Hematopoietic multipotent progenitor cell treated with erythropoietin and hydrocortisone succinate and interleukin-3 and kit ligand, for 6 days (in vitro differentiated cells): ENCODE measurements around the gene ERICH6B.
A peak's percentile ranks its signal among the peaks of the same experiment; 100 is the strongest.
"Not testable (repeated sequence)": the region's sequence is repeated elsewhere in the genome, so short reads cannot be mapped to it uniquely, and the experiment has no call there.

ENCODE experiments used
- DNase-seq: peaks from one replicate; pipeline ENCODE4 v3.0.0-alpha.2; 2015

Gene ERICH6B

DNA sequence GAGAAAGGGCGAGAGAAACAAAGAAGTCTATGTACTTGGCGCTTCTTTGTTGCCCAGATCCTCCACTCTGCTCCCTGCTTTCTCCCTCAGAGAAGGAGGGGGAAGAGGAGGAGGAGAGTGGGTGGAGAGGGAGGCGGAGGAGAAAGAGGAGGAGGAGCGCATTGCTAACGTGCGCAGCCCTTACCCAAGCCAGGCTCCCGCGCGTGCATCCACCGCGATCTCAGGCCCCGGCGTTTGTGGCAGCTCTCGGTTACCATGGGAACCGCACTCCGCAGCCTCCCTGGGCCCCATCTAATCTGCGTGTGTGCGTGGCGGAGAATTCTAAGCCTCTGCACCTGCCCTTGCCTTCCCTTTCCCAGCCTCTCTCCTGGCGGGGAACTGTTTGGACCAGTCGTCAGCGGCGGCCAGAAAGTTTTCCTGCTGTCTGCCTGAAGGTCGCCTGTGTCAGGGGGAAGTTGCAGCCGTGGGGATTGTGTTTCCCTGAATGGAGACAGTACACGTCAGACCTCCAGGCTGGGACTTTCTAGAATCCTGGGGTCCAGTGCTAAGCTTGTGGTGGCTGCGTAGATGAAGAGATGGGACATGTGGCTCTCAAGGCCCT is at the start of gene ERICH6B:
TSS of gene ERICH6B (minus strand) at position 239 of the 601 bp plus-strand sequence. CDS start 18,734 bp downstream, outside the sequence.
- DNase-seq, result peak; percentile 28

DNA sequence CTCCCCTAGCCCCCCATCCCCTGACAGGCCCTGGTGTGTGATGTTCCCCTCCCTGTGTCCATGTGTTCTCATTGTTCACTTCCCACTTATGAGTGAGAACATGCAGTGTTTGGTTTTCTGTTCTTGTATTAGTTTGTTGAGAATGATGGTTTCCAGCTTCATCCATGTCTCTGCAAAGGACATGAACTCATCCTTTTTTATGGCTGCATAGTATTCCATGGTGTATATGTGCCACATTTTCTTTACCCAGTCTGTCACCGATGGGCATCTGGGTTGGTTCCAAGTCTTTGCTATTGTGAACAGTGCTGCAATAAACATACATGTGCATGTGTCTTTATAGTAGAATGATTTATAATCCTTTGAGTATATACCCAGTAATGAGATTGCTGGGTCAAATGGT is 47.4 kb upstream of the ERICH6B start:
- not testable (repeated sequence) for DNase-seq

DNA sequence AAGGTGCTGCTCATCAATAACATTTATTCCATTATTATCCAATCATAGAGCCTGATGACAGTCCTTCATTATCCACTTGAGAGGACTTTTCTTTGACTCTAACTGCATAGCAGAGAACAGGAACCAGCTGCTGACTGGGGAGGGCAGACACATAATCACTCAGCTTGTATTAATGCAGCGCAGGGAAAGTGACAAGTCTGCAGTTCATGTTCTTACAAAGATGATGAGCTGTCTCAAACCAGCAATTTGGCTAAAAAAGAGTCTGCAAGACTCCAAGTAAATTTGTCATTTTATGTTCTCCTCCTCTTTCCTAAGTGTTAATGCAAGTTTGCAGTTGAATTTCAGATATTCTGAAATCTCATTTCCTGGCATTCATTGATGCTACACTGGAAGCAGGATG is 46.6 kb upstream of the ERICH6B start:
- no peak for DNase-seq

DNA sequence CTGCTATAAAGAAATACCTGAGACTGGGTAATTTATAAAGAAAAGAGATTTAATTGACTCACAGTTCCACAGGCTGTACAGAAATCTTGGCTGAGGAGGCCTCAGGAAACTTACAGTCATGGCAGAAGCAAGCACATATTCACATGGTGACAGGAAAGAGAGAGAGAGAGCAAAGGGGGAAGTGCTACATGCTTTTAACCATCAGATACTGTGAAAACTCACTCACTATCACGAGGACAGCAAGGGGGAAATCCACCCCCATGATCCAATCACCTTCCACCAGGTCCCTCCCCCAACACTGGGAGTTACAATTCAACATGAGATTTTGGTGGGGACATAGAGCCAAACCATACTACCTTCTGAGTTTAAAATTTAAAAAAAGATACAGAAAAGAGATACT is 44.9 kb upstream of the ERICH6B start:
- DNase-seq, result not testable (repeated sequence)

DNA sequence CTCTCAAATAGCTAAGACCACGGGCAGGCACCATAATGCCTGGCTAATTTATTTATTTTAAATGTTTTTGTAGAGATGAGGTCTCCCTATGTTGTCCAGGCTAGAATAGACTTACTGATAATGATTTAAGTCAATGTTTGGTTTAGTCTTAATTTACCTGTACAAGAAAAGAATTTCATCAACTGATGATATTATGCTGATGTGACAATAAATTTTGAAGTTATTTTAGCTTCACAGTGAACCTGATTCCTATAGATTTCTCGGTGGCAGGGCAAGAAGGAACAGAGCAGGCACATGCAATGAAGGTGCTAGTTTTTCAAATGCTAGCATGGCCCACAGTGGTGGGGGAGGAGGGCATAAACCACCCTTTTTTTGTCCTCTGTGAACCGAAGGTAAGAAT is 44.0 kb upstream of the ERICH6B start:
- DNase-seq, result no peak

DNA sequence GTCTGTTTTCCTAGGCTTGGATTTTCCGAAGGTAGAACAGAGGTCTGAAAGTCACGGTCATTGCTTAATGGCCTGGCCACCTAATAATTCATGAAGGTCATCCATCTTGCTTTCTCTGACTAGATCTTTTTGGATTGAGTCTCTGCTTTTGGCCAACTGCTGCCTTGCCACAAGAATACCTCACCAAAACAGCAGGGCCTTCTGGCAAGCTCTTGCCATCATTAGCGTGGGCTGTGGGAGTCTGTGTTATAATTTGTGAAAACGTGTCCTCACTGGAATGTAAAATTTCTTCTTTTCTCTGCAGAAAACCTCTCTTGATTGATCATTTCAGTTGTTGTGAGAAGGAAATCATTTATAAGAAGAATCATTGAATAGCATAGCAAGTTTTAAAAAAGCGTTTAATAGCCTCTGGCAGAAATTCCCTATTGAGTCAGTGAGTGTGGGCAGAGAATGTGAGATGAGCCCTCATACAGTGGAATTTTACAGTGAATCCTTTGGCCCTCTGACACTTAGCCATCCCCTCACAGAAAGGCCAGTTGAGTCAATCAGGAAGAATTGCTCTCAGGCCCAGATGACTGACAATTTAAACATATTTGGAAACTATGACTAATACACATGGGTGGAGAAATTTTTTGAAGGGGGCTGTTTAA is 43.2 kb upstream of the ERICH6B start:
- no peak for DNase-seq

DNA sequence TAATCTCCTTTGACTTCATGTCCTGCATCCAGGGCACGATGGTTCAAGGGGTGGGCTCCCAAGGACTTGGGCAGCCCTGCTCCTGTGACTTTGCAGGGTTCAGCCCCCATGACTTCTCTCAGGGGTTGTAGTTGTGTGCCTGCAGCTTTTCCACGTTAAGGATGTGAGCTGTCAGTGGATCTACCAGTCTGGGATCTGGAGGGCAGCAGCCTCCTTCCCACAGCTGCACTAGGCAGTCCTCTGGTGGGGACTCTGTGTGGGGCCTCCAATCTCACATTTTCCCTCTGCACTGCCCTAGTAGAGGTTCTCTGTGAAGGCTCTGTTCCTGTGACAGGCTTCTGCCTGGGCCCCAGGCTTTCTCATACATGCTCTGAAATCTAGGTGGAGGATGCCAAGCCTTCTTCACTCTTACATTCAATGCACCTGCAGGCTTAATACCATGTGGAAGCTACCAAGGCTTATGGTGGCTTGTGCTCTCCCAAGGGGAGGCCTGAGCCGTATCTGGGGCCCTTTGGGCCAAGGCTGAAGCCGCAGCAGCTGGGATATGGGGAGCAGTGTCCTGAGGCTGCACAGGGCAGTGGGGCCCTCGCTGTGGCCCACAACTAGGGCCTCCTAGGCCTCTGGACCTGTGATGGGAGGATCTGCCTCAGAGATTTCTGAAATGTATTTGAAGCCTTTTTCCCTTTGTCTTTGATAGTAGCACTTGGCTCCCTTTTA is 39.3 kb upstream of the ERICH6B start:
- DNase-seq, result no peak

DNA sequence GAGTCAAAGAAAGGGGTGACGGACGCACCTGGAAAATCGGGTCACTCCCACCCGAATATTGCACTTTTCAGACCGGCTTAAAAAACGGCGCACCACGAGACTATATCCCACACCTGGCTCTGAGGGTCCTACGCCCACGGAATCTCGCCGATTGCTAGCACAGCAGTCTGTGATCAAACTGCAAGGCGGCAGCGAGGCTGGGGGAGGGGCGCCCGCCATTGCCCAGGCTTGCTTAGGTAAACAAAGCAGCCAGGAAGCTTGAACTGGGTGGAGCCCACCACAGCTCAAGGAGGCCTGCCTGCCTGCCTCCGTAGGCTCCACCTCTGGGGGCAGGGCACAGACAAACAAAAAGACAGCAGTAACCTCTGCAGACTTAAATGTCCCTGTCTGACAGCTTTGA is 29.7 kb upstream of the ERICH6B start:
- not testable (repeated sequence) for DNase-seq

DNA sequence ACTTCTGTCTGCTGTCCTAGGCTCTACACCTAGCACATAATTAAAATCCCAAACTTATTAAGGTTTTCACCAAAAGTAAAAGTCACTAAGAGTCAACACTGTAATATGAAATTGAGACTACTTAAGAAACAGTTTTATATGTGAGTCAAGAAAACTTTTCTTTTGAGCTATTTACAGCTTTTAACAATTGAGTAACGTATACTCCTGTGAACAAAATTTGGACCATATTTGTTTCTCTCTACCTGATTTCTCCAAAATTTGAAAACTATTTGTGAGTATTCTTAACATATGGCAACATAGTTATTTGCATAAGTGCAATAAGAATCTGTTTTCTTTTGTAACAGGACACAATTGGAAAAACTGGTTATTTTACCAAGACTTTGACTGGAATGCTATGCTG is 26.6 kb upstream of the ERICH6B start:
- DNase-seq, result not testable (repeated sequence)

DNA sequence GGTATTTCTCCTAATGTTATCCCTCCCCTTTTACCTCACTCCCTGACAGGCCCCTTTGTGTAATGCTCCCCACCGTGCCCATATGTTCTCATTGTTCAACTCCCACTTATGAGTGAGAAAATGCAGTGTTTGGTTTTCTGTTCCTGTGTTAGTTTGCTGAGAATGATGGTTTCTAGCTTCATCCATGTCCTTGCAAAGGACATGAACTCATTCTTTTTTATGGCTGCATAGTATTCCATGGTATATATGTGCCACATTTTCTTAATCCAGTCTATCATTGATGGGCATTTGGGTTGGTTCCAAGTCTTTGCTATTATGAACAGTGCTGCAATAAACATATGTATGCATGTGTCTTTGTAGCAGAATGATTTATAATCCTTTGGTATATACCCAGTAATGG is 19.8 kb upstream of the ERICH6B start:
- DNase-seq, result not testable (repeated sequence)

DNA sequence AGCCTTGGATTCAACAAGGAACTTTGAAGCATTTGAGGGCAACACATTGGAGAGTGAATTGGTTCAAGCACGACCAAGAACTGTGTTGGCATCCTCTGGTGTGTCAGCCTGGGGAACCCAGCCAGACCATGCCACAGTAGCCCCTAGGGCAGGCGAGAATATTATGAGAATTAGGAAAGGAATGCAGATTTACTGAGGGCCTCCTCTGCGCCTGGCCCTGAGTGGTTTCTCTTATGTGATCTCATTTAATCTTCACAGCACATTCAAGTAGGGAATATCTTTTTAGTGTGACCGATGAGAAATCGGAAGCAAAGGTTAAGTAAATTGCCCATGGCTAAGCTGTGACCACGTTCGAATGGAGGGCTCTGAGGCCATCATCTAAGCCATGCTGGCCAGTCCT is 15.3 kb upstream of the ERICH6B start:
- no peak for DNase-seq

DNA sequence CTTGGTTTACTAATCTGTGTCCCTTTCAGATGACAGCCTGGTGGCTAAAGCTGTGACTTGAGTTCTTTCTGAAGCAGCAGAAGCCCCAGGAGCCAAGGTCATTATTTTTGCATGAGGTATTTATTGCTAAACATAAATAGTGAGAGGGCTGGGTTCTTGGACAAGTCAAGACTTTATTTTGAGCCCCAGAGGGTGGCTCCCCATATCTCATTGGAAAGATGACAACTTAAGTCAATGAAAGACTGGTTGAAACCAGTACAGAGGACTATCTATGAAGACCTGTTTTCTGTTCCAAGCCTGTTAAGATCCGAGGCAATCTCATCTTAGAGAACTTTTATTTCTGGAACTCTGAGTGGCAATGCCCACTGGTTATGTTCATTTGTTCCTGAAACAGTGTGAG is 14.4 kb upstream of the ERICH6B start:
- no peak for DNase-seq

DNA sequence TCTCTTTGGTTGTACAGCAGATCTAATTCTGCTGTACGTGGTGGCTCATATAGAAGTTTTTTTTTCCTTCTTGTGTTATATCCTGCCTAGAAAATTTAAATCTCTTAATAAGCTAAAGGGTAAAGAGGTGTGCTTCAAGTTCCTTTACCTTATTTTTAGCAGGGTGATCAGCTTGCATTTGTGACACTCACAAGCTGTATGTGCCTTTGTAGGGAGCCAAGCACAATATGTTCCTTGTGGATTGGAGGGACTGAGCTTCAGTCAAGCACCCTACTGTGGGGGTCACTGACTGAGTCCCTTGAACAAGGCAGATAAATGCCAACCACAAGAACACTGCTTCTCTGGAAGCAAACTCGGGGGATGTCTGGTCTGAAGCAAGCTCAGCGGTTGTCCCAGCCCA is 12.6 kb upstream of the ERICH6B start:
- no peak for DNase-seq

DNA sequence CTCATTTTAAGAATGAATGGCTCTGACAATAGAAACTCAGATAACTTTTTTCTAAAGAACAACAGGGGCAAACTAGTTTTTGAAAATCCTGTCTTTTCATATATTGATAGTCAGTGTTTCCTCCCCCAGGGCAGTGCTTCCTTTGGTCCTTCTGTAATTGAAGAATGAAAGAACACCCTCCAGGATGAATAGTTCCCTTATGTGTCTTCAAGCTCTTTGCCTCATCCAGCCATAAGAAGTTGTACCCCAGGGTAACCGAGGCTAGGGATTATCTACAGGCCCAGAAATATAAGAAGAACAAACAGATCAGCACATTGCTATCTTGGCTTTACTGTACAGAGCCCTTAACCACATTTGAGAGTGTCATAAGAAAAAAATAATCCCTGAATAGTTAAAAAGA is 12.1 kb upstream of the ERICH6B start:
- no peak for DNase-seq

DNA sequence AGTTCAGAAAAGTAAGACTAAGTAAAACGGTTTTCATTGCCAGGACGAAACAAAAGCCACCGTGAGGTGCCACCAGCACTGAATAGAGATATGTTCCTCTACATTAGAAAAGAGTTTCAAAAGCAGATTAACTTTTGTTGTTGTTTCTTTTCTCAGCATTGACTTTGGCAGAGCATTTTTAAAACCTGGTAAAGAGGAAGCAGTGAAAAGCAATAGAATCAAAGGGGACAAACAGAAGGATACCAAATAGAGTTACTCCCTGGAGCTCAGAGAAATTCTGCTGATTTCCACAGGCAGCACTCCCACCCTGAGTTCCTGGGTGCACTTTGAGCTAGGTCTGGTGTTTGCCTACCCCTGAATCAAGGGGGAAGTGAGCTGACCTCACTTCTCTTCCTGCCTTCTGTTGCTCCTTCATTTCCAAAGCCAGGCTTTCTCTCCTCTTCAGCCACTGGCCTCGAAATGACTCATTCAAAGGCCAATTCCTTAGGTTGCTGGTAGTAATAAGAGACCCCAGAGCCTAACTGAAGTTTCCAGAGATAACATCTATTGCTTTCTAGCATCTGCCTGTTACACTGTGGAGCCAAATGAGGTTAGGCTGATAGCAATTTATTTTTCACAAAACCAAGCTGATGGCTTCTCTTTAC is 11.3 kb upstream of the ERICH6B start:
- peak; percentile 15 for DNase-seq

DNA sequence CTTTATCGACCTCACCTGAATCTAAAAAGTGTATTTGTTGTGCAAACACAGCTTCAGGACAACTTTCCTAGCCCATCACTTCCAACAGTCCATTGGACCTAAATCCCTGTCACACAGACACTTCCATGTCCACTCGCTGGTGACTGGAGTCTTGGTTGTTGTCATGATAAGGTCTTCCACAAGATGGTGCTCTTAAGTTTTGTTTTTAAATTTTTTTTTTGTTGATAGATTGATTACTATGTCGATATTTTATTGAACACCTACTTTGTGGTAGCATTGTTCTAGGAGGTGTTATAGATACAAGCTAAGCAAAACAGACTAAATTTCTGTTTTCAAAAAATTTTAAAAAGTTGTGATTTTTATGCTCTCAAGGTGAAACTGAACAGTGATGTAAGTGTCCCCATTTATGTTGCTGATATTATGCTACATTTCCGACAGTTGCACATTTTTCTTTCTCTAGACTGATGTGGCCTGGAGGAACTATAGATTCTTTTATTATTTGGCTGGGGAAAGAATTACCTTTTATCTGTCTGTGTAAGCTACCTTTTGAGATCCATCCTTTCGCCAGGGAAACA is 8.1 kb upstream of the ERICH6B start:
- peak; percentile 56 for DNase-seq

DNA sequence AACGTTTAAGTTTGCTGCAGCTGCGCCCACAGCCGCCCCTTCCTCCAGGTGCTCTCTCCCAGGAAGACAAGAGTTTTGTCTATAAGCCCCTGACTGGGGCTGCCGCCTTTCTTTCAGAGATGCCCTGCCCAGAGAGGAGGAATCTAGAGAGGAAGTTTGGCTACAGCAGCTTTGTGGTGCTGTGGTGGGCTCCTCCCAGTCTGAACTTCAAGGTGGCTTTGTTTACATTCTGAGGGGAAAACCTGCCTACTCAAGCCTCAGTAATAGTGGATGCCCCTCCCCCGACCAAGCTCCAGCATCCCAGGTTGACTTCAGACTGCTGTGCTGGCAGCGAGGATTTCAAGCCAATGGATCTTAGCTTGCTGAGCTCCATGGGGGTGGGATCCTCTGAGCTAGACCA is 6.4 kb upstream of the ERICH6B start:
- DNase-seq, result no peak

DNA sequence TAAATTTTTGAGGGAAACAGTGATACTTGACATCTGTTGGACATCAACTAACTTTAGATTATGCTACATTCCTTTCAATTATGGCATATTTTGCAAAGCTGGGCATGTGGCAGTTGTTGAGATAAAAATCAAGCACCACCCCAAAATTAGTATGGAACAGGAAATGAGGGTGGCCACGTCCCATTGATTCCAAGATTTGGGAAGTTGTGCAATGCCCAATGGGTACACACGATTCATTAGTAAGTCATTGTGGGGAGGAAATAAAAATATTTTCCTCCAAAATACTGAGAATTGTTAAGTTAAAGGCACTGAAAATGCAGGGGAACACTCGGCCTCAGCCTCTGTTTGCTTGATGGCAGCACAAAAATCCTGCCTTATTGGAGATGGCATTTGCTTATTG is 7.6 kb downstream of the ERICH6B start:
- DNase-seq, result no peak

DNA sequence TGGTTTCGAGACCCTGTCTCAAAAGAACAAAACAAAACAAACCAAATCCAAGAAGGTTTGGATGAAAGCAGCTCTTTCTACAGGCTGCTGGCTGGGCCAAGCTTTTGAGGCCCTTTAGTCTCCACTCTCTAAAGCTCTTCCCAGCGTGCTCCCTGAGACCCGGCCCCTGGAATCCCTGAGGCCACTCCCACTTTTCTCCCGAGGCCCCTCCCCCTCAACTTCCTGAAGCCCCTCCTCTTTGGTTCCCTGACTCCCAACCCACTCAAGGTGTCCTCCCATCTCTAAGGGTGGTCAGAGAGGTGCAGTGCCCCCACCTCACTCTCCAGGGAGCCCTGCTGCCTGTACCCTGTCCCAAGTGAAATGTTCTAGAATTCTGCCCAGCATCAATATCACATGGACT is 10.6 kb downstream of the ERICH6B start:
- DNase-seq, result no peak

DNA sequence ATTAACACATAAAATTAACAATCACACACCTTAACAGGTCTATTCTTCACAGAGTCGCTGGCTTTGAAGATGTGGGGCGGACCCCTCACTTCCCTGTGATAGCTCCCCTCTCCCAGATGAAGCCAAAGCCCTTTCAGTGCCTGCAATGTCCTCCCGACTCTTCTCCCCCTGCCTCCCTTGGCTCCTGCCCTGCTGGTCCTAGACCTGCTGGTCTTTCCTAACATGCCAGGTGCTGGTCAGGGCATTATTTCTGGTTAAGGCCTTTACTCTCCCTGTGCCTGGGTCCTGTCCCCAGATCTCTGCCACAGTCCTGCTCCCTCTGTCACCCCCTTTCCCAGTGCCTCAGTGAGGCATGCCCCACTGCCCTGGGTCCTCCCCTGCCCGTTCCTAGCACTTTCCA is 12.2 kb downstream of the ERICH6B start:
- no peak for DNase-seq

DNA sequence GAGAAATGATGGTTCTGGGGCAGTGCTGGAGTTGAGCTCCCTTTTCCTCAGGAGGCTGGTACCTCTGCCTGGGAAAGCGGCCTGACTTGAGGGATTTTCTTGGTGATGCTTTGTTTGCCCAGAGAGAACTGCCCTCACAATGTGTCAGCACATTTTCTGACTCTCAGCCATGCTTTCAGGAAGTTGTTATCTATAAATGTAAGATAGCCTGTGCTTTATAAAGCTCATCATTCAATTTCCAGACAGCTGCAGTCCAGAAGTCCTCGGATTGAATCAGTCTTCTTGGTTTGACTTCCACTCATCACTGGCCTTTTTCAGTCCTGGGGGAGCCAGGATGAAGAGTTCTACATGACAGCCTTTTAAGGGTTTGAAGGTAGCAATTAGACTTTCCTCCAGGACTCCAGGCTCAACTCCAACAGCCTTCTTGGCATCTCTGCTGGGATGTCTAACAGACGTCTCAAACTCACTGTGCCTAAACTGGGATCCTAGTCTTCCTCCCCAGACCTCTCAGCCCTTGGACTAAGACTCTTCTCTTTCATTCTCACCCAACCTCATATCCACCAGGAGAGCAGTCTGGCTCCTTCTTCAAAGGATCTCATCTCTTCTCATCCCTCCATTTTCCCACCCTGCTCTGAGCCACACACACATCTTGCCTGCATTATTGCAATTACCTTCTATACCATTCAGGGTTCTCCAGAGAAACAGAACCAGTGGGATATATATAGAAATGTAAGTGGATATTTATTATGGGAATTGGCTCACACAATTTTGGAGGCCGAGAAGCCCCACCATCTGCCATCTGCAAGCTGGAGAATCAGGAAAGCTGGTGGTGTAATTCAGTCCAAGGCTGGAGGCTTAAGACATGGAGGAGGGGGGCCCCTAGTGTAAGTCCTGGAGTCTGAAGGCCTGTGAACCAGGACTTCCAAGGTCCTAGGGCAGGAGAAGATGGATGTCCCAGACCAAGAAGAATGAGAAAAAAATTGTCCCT is 13.1 kb downstream of the ERICH6B start:
- DNase-seq, result peak; percentile 7

DNA sequence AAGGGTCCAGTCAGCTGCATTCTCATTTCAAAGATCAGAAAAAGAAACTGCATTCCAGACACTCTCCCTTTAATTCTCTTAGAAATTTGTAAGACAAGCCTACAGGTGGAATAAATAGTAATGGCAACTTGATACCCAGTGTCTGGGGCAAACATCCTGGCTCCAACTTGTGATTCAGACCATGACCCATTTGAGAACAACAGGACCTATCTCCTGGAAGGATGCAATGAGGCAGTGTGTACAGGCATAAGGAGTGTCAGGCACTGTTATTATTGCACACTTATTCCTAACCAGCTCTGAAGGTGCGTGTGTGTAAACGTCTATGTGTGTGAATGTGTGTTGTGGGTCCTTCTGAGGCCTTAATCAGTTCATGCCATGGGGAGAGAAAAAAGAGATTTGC is 13.9 kb downstream of the ERICH6B start:
- no peak for DNase-seq
